Right lobe of liver (tissue), 6 donors: ENCODE data around the gene PLD6. TPM values are rescaled to one million over a fixed set of nuclear protein-coding genes. Genes with fewer than 3 reads are reported as not detected.
A peak's percentile ranks its signal among the peaks of the same experiment; 100 is the strongest.

Experiments used
- ATAC-seq, 4 donors: fragments of 200-7000 bp; cut with Tn5 transposase; one replicate each; pipeline ENCODE4 v1.9.1; 2020; ENCODE audit warnings: mild to moderate bottlenecking in 4 of 4, moderate library complexity in 4 of 4
- DNase-seq, 3 donors: peaks; one replicate each; pipeline ENCODE4 v3.0.0-alpha.2; 2020
- H3K27ac ChIP-seq, 3 donors: fragments of 200-600 bp; one replicate each; pipeline ENCODE4 v1.8.0; 2022
- H3K27me3 ChIP-seq, 2 donors: fragments of 200-600 bp; one replicate each; pipeline ENCODE4 v1.8.0; 2022
- H3K36me3 ChIP-seq, 4 donors: fragments of 200-600 bp; sonication (generic) in 1 of 4; one replicate each; pipeline versions ENCODE4 v1.5.1 to v1.8.0; 2017 to 2022; ENCODE audit warnings: control low read depth in 1 of 4
- H3K4me1 ChIP-seq, 4 donors: fragments of 200-600 bp; sonication (generic) in 1 of 4; one replicate each; pipeline versions ENCODE4 v1.5.1 to v1.8.0; 2017 to 2022; ENCODE audit warnings: control low read depth in 1 of 4
- H3K4me3 ChIP-seq, 3 donors: fragments of 200-600 bp; one replicate each; pipeline ENCODE4 v1.8.0; 2022
- H3K9me3 ChIP-seq, 4 donors: fragments of 200-600 bp; sonication (generic) in 1 of 4; one replicate each; pipeline versions ENCODE4 v1.5.1 to v1.8.0; 2017 to 2022; ENCODE audit warnings: control low read depth in 1 of 4
- POLR2A ChIP-seq: fragments of 450-650 bp; IDR thresholded peaks from one replicate; pipeline ENCODE4 v1.6.1; 2017; ENCODE audit warnings: antibody characterized with exemption, mild to moderate bottlenecking
- whole genome bisulfite sequencing: methylation state at CpG from one replicate; pipeline ENCODE4 v1.1.6; 2018; ENCODE audit warnings: low coverage, low lambda C conversion rate; ENCODE audit not compliant: insufficient coverage; ENCODE audit errors: missing lambda C conversion rate; 5-methylcytosine and 5-hydroxymethylcytosine counted together
- intact Hi-C, 2 donors: fragments of 100-400 bp; cut with DNase I; formaldehyde crosslinking; loops; one replicate each; pipeline versions ENCODE4 v1.11.2 to v1.14.1; 2022
- total RNA-seq, 6 experiments: library from RNA; depleted of rRNA in 2 of 6; stranded (reverse); fragments of >200 nt in 2 of 6; fragmentation: NEBNext Ultra II Directional in 3 of 6; extraction: Animal tissue kit (Norgen Biotek cat#: 25700) in 3 of 6; gene quantifications; one replicate each; pipeline versions ENCODE4 v1.1.0 to v1.2.4, GENCODE V29; 2016 to 2023
- TF ChIP-seq, protein P1 (sequence below), 4 donors: fragments of 200-600 bp in 3 of 4; fragments of 450-650 bp in 1 of 4; IDR thresholded peaks; one replicate each; pipeline versions ENCODE4 v1.5.1 to v1.8.0; 2016 to 2022; ENCODE audit warnings: antibody characterized with exemption in 4 of 4, mild to moderate bottlenecking in 2 of 4
- donor health status: DM: no; HTN: yes; CAD: no.
- donor health status: DM: no; HTN: no; CAD: no.
- donor health status: DM: no; HTN: no; CAD: no.
- donor health status: DM: no; HTN: yes; CAD: no.
- donor health status: DM: no; HTN: yes; CAD: no.

Gene PLD6
- total RNA-seq, 6 experiments from 2014 or later, result 0.68 to 3.6 (median 2.8) TPM

DNA sequence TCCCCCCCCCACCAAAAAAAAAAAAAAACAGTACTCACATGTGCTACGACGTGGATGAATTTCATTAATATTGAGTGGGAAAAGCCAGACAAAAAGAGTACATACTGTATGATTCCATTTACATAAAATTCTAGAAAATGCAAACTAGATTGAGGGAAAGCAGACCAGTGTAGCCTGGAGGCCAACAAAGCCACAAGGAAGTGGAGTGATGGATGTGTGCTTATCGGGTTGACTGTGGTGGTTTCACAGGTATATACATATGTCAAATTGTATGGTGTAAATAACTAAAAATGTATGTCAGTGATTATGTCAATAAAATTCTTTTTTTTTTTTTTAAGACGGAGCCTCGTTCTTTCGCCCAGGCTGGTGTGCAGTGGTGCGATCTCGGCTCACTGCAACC lies 1.9 kb upstream of the PLD6 start:
- no peak overlapping the region for H3K4me3 ChIP-seq
- H3K9me3 ChIP-seq, result no peaks in the 10 kb centered on the region
- intact Hi-C loops, result no loop called here
- H3K27ac ChIP-seq, result no peak overlapping the region
- ATAC-seq (no peak), DNase-seq (no peak)
- no peak for TF ChIP-seq POLR2A
- H3K4me1 ChIP-seq, result peaks cover 0 to 20% (median 7%) of the 10 kb centered on the region in 4 donors
- peaks cover 0 to 16% (median 3%) of the 10 kb centered on the region in 4 donors for H3K36me3 ChIP-seq
- 82% methylated on average over 7 of the region's 8 CpGs for WGBS
- no peaks in the 10 kb centered on the region for H3K27me3 ChIP-seq

DNA sequence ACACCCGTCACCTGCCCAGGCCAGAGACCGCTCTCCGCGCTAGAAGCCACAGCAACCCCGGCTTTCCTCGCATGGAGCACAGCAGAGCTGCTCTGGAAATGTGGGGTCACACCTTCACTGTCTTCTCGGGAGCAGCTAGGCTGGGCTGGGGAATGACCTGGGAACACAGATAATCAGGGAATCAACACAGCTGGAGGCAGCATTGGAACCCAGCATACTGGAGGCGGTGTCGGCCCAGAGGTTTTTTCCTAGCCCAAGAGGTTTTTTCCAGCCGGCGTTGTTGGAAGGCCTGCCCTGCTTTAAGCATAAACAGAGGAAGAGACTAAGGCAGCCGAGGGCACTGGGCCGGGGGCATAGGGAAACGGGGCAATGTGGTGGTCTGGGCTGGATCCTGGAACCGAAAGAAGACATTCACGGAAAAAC lies 791 bp upstream of the PLD6 start:
- no peak for TF ChIP-seq POLR2A
- TF ChIP-seq, protein P1, sequence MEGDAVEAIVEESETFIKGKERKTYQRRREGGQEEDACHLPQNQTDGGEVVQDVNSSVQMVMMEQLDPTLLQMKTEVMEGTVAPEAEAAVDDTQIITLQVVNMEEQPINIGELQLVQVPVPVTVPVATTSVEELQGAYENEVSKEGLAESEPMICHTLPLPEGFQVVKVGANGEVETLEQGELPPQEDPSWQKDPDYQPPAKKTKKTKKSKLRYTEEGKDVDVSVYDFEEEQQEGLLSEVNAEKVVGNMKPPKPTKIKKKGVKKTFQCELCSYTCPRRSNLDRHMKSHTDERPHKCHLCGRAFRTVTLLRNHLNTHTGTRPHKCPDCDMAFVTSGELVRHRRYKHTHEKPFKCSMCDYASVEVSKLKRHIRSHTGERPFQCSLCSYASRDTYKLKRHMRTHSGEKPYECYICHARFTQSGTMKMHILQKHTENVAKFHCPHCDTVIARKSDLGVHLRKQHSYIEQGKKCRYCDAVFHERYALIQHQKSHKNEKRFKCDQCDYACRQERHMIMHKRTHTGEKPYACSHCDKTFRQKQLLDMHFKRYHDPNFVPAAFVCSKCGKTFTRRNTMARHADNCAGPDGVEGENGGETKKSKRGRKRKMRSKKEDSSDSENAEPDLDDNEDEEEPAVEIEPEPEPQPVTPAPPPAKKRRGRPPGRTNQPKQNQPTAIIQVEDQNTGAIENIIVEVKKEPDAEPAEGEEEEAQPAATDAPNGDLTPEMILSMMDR (IDR thresholded peaks at IDR 0.05), result no peak
- Histone ChIP-seq H3K9me3 (no peaks in the 10 kb centered on the region), H3K4me3 (peak overlapping the region in 1 of 3 donors; percentile 21), H3K27me3 (no peaks in the 10 kb centered on the region), H3K4me1 (peaks cover 0 to 20% (median 7%) of the 10 kb centered on the region in 4 donors), H3K27ac (peak overlapping the region in 2 of 3 donors; percentile 57 to 84), H3K36me3 (peaks cover 0 to 14% (median 0%) of the 10 kb centered on the region in 4 donors)
- intact Hi-C loops, result no loop called here
- ATAC-seq (no peak), DNase-seq (no peak)
- WGBS, result 37% methylated on average over 11 of the region's 16 CpGs

GRCh38 chr17:17205368-17206123 lies 587 bp downstream of the PLD6 start:
- Histone ChIP-seq H3K4me1 (peaks cover 0 to 20% (median 7%) of the 10 kb centered on the region in 4 donors), H3K36me3 (peaks cover 0 to 6% (median 0%) of the 10 kb centered on the region in 4 donors), H3K4me3 (peak overlapping the region; percentile 39 to 67 (median 62)), H3K27me3 (no peaks in the 10 kb centered on the region), H3K27ac (peak overlapping the region; percentile 1 to 84 (median 57)), H3K9me3 (no peaks in the 10 kb centered on the region)
- intact Hi-C loops, result no loop called here
- 11% methylated on average over 8 of the region's 70 CpGs for WGBS
- ATAC-seq, result peak; percentile 46 to 58 (median 52)
- DNase-seq, result peak; percentile 68 to 83 (median 83)
- TF ChIP-seq, protein P1 (IDR thresholded peaks at IDR 0.05), result no peak

GRCh38 chr17:17204635-17205231 lies 1.4 kb downstream of the PLD6 start:
- no peaks in the 10 kb centered on the region for H3K27me3 ChIP-seq
- ATAC-seq, result no peak
- H3K36me3 ChIP-seq, result peaks cover 0 to 6% (median 0%) of the 10 kb centered on the region in 4 donors
- DNase-seq, result no peak
- intact Hi-C loops, result no loop called here
- peak overlapping the region in 2 of 3 donors; percentile 57 to 84 for H3K27ac ChIP-seq
- 80% methylated on average over 2 of the region's 14 CpGs for WGBS
- no peaks in the 10 kb centered on the region for H3K9me3 ChIP-seq
- H3K4me1 ChIP-seq, result peaks cover 0 to 20% (median 7%) of the 10 kb centered on the region in 4 donors
- H3K4me3 ChIP-seq, result peak overlapping the region; percentile 39 to 67 (median 62)
- TF ChIP-seq POLR2A, result no peak

GRCh38 chr17:17204041-17204591 lies 2.0 kb downstream of the PLD6 start:
- DNase-seq (no peak), ATAC-seq (no peak)
- Histone ChIP-seq H3K36me3 (peaks cover 0 to 6% (median 0%) of the 10 kb centered on the region in 4 donors), H3K27ac (no peak overlapping the region), H3K4me3 (no peak overlapping the region), H3K4me1 (peaks cover 0 to 20% (median 7%) of the 10 kb centered on the region in 4 donors), H3K9me3 (no peaks in the 10 kb centered on the region), H3K27me3 (no peaks in the 10 kb centered on the region)
- intact Hi-C loops, result no loop called here
- WGBS, result 62% methylated on average over 13 of the region's 15 CpGs
- TF ChIP-seq, protein P1 (IDR thresholded peaks at IDR 0.05), result no peak
- no peak for TF ChIP-seq POLR2A
